Thyroid gland (tissue), 4 donors: ENCODE measurements around the gene NHLH2.

ENCODE experiments used
- POLR2A ChIP-seq, 2 donors: fragments of 450-650 bp; IDR thresholded peaks; one replicate each; pipeline ENCODE4 v1.6.1; 2017; ENCODE audit warnings: antibody characterized with exemption in 2 of 2, mild to moderate bottlenecking in 2 of 2, moderate library complexity in 1 of 2
- TF ChIP-seq, protein P1 (sequence below), 6 experiments: fragments of 200-600 bp in 3 of 6; fragments of 450-650 bp in 3 of 6; sonication (generic) in 3 of 6; IDR thresholded peaks; one replicate each; pipeline ENCODE4 v1.5.1; 2016 to 2019; ENCODE audit warnings: antibody characterized with exemption in 6 of 6, mild to moderate bottlenecking in 2 of 6, inconsistent platforms in 1 of 6, moderate library complexity in 1 of 6

DNA sequence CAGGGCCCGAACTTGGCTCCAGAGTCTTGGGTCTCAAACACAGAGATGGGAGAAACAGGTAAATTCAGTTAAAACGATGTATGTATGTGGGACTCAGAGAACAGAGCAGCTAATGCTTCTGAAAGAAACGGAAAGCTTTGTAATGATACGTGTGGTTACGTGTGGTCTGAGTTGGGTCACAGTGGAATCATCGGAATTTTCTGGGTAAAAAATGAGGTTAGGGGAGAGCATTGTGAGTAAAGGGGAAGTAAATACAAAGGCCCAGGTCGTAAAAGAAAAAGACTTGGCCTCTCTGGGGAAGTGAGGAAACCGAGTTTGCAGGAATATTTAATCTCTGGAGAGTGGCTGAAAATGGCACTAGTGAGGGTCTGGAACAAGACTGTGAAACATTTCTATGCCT, 8.3 kb downstream of the NHLH2 start:
- TF ChIP-seq, protein P1, sequence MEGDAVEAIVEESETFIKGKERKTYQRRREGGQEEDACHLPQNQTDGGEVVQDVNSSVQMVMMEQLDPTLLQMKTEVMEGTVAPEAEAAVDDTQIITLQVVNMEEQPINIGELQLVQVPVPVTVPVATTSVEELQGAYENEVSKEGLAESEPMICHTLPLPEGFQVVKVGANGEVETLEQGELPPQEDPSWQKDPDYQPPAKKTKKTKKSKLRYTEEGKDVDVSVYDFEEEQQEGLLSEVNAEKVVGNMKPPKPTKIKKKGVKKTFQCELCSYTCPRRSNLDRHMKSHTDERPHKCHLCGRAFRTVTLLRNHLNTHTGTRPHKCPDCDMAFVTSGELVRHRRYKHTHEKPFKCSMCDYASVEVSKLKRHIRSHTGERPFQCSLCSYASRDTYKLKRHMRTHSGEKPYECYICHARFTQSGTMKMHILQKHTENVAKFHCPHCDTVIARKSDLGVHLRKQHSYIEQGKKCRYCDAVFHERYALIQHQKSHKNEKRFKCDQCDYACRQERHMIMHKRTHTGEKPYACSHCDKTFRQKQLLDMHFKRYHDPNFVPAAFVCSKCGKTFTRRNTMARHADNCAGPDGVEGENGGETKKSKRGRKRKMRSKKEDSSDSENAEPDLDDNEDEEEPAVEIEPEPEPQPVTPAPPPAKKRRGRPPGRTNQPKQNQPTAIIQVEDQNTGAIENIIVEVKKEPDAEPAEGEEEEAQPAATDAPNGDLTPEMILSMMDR (IDR thresholded peaks at IDR 0.05), result no peak
- no peak for TF ChIP-seq POLR2A (IDR thresholded peaks at IDR 0.05)
